CD14-positive monocyte (primary cell): Measurements from ENCODE around the gene CREB5. TPM values are rescaled to one million over a fixed set of nuclear protein-coding genes. Genes with fewer than 3 reads are reported as not detected.

Source experiments
- DNase-seq, 3 donors: peaks; one replicate each; pipeline ENCODE4 v3.0.0-alpha.2; 2011 to 2022
- H2AFZ ChIP-seq: 2 replicates; pipeline ENCODE4 v1.6.0; 2012; ENCODE audit warnings: mild to moderate bottlenecking, low read depth, low read length, inconsistent platforms; ENCODE audit not compliant: insufficient read depth, poor library complexity, severe bottlenecking
- H3K27ac ChIP-seq, 2 donors: 1 replicate in 1 of 2; 2 replicates in 1 of 2; pipeline ENCODE4 v1.5.1; 2012 to 2013; ENCODE audit warnings: low read length in 2 of 2, control low read depth in 1 of 2, inconsistent platforms in 1 of 2, low read depth in 1 of 2, mild to moderate bottlenecking in 1 of 2
- H3K27me3 ChIP-seq, 2 donors: one replicate each; pipeline versions ENCODE4 v1.6.0 to v1.6.1; 2011 to 2013; ENCODE audit warnings: low read length in 2 of 2; ENCODE audit not compliant: control insufficient read depth in 2 of 2, insufficient read depth in 2 of 2
- H3K36me3 ChIP-seq, 2 donors: replicated peaks in 1 of 2; 1 replicate in 1 of 2; 2 replicates in 1 of 2; pipeline versions ENCODE4 v1.5.1 to v1.6.1; 2012 to 2013; ENCODE audit warnings: low read length in 2 of 2, control low read depth in 1 of 2, inconsistent platforms in 1 of 2, mild to moderate bottlenecking in 1 of 2; ENCODE audit not compliant: insufficient read depth in 2 of 2, control insufficient read depth in 1 of 2
- H3K4me1 ChIP-seq, 2 donors: 1 replicate in 1 of 2; 2 replicates in 1 of 2; pipeline versions ENCODE4 v1.5.1 to v1.6.1; 2012 to 2013; ENCODE audit warnings: low read length in 2 of 2, control low read depth in 1 of 2, inconsistent platforms in 1 of 2, mild to moderate bottlenecking in 1 of 2, moderate library complexity in 1 of 2; ENCODE audit not compliant: insufficient read depth in 2 of 2, control insufficient read depth in 1 of 2
- H3K4me2 ChIP-seq: replicated peaks from 2 replicates; pipeline ENCODE3; 2012; ENCODE audit warnings: low read length, moderate library complexity, mild to moderate bottlenecking; ENCODE audit not compliant: poor library complexity, severe bottlenecking; ENCODE audit errors: extremely low read depth
- H3K4me3 ChIP-seq, 3 experiments: fragments of 200-600 bp in 1 of 3; sonication (generic) in 1 of 3; replicated peaks in 1 of 3; 1 replicate in 2 of 3; 2 replicates in 1 of 3; pipeline ENCODE4 v1.5.1; 2011 to 2013; ENCODE audit warnings: low read length in 3 of 3, mild to moderate bottlenecking in 3 of 3, control low read depth in 2 of 3, low read depth in 2 of 3, inconsistent platforms in 1 of 3, moderate library complexity in 1 of 3
- H3K79me2 ChIP-seq: 2 replicates; pipeline ENCODE4 v1.6.0; 2012; ENCODE audit warnings: mild to moderate bottlenecking, control low read depth, inconsistent platforms, low read length, moderate library complexity; ENCODE audit not compliant: insufficient read depth
- H3K9ac ChIP-seq: 2 replicates; pipeline ENCODE4 v1.6.0; 2017; ENCODE audit warnings: low read length, mild to moderate bottlenecking; ENCODE audit not compliant: insufficient read depth, poor library complexity, severe bottlenecking
- H3K9me3 ChIP-seq, 2 donors: replicated peaks in 1 of 2; 1 replicate in 1 of 2; 2 replicates in 1 of 2; pipeline versions ENCODE4 v1.5.1 to v1.6.1; 2012 to 2013; ENCODE audit warnings: low read length in 2 of 2, control low read depth in 1 of 2; ENCODE audit not compliant: control insufficient read depth in 1 of 2, insufficient read depth in 1 of 2
- H4K20me1 ChIP-seq: 2 replicates; pipeline ENCODE4 v1.6.0; 2012; ENCODE audit warnings: mild to moderate bottlenecking, low read length, control low read depth, moderate library complexity; ENCODE audit not compliant: insufficient read depth
- H3K27ac Mint-ChIP-seq, 7 donors: one replicate each; pipeline ENCODE4 v1.8.0; 2020; ENCODE audit warnings: mild to moderate bottlenecking in 7 of 7, mixed read lengths in 7 of 7, moderate library complexity in 6 of 7, inconsistent platforms in 2 of 7
- H3K27me3 Mint-ChIP-seq, 3 donors: one replicate each; pipeline ENCODE4 v1.8.0; 2021 to 2022; ENCODE audit warnings: low read depth in 3 of 3, mild to moderate bottlenecking in 3 of 3, mixed read lengths in 3 of 3, moderate library complexity in 3 of 3, inconsistent platforms in 1 of 3
- H3K36me3 Mint-ChIP-seq, 2 donors: one replicate each; pipeline ENCODE4 v1.8.0; 2020; ENCODE audit warnings: mixed read lengths in 2 of 2, inconsistent platforms in 1 of 2, mild to moderate bottlenecking in 1 of 2
- H3K4me1 Mint-ChIP-seq: one replicate; pipeline ENCODE4 v1.8.0; 2020; ENCODE audit warnings: mild to moderate bottlenecking, mixed read lengths
- H3K4me3 Mint-ChIP-seq, 2 donors: one replicate each; pipeline ENCODE4 v1.8.0; 2020; ENCODE audit warnings: mild to moderate bottlenecking in 2 of 2, mixed read lengths in 2 of 2, moderate library complexity in 1 of 2
- H3K9me3 Mint-ChIP-seq, 7 donors: one replicate each; pipeline ENCODE4 v1.8.0; 2020 to 2022; ENCODE audit warnings: mixed read lengths in 7 of 7, mild to moderate bottlenecking in 6 of 7, moderate library complexity in 6 of 7, inconsistent platforms in 2 of 7
- CTCF ChIP-seq: fragments of 200-600 bp; IDR thresholded peaks from one replicate; pipeline ENCODE4 v1.8.0; 2022; ENCODE audit warnings: antibody characterized with exemption, mild to moderate bottlenecking
- WGBS: methylation state at CpG from one replicate; pipeline ENCODE4 v1.1.5; 2013; ENCODE audit warnings: missing lambda C conversion rate; ENCODE audit not compliant: insufficient coverage; 5-methylcytosine and 5-hydroxymethylcytosine counted together
- intact Hi-C, 2 donors: fragments of 100-400 bp; cut with micrococcal nuclease; formaldehyde crosslinking; loops; one replicate each; pipeline versions ENCODE4 v1.15.0 to v1.15.1; 2023
- polyA plus RNA-seq, 3 donors: library from polyadenylated mRNA; depleted of rRNA in 1 of 3; unstranded in 2 of 3; stranded (reverse) in 1 of 3; fragments of 300-500 nt in 2 of 3; fragments of >200 nt in 1 of 3; fragmentation: Illumina TruSeq in 2 of 3; gene quantifications; 1 replicate in 2 of 3; 2 replicates in 1 of 3; pipeline ENCODE4 v1.2.3, GENCODE V29; 2012 to 2021

Gene CREB5
- polyA plus RNA-seq, 3 donors: 25.1 to 72.3 (median 44.2) TPM

- H3K36me3 Mint-ChIP-seq: no peaks in the 10 kb centered on the region
- H3K4me3 Mint-ChIP-seq: no peak overlapping the region
- no peak overlapping the region for H3K9ac ChIP-seq
- H3K4me2 ChIP-seq: no peak overlapping the region
- no peak overlapping the region for H3K4me3 ChIP-seq
- H3K27ac ChIP-seq: no peak overlapping the region
- H3K36me3 ChIP-seq: no peaks in the 10 kb centered on the region
- peaks cover 11 to 17% (median 13%) of the 10 kb centered on the region in 3 donors for H3K27me3 Mint-ChIP-seq
- no peaks in the 10 kb centered on the region for H4K20me1 ChIP-seq
- no peaks in the 10 kb centered on the region for H3K27me3 ChIP-seq
- no peaks in the 10 kb centered on the region for H3K9me3 Mint-ChIP-seq
- no peaks in the 10 kb centered on the region for H3K79me2 ChIP-seq
- H3K27ac Mint-ChIP-seq: no peak overlapping the region
- H2AFZ ChIP-seq: no peak overlapping the region
- H3K4me1 Mint-ChIP-seq: peaks cover 6% of the 10 kb centered on the region
- no peak for DNase-seq
- intact Hi-C loops: no loop called here
- no peak for TF ChIP-seq CTCF
- no peaks in the 10 kb centered on the region for H3K9me3 ChIP-seq
- no CpG with 5 or more reads among the region's 4 CpGs for WGBS
- H3K4me1 ChIP-seq: no peaks in the 10 kb centered on the region
Observed at GRCh38 chr7:28554802-28555471, 142.6 kb downstream of the CREB5 start.

GRCh38 chr7:28556025-28556424 lies 143.7 kb downstream of the CREB5 start:
- peaks cover 4% of the 10 kb centered on the region for H3K4me1 Mint-ChIP-seq
- Histone ChIP-seq H2AFZ (no peak overlapping the region), H3K27ac (no peak overlapping the region), H3K27me3 (no peaks in the 10 kb centered on the region), H3K9ac (no peak overlapping the region), H3K4me3 (no peak overlapping the region), H3K4me2 (no peak overlapping the region), H3K4me1 (no peaks in the 10 kb centered on the region), H4K20me1 (no peaks in the 10 kb centered on the region), H3K9me3 (no peaks in the 10 kb centered on the region), H3K36me3 (no peaks in the 10 kb centered on the region), H3K79me2 (no peaks in the 10 kb centered on the region)
- H3K36me3 Mint-ChIP-seq: no peaks in the 10 kb centered on the region
- 100% methylated on average over 3 of the region's 8 CpGs for WGBS
- no peak for TF ChIP-seq CTCF
- DNase-seq: no peak
- H3K27me3 Mint-ChIP-seq: peaks cover 8 to 15% (median 13%) of the 10 kb centered on the region in 3 donors
- peaks cover 0 to 3% (median 0%) of the 10 kb centered on the region in 7 donors for H3K9me3 Mint-ChIP-seq
- intact Hi-C loops: no loop called here
- H3K27ac Mint-ChIP-seq: no peak overlapping the region
- H3K4me3 Mint-ChIP-seq: no peak overlapping the region
